ENCODE results near the gene CPED1.
A peak's percentile ranks its signal among the peaks of the same experiment; 100 is the strongest.
"Not testable (repeated sequence)": the region's sequence is repeated elsewhere in the genome, so short reads cannot be mapped to it uniquely, and the experiment has no call there.

CPED1 gene

DNA sequence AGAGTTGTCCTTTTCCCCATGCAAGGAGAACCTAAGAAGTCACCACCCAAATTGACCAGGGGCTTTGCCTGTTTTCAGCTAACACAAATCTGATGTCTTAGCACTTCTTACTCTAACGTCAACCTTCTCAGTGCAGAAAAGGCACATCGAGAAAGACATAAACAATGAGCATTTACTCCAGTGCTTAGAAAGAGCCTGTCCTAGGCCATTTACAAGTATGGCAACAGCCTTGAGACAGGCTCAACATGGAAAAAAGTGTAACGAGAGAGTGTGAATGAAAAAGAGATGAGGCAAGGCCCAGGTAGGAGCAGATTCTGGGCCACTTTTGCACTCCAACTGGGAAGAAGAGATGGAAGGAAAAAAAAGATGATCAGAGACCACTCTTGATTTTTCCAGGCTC is 54.4 kb downstream of the CPED1 start:
- FAIRE-seq = no peak

DNA sequence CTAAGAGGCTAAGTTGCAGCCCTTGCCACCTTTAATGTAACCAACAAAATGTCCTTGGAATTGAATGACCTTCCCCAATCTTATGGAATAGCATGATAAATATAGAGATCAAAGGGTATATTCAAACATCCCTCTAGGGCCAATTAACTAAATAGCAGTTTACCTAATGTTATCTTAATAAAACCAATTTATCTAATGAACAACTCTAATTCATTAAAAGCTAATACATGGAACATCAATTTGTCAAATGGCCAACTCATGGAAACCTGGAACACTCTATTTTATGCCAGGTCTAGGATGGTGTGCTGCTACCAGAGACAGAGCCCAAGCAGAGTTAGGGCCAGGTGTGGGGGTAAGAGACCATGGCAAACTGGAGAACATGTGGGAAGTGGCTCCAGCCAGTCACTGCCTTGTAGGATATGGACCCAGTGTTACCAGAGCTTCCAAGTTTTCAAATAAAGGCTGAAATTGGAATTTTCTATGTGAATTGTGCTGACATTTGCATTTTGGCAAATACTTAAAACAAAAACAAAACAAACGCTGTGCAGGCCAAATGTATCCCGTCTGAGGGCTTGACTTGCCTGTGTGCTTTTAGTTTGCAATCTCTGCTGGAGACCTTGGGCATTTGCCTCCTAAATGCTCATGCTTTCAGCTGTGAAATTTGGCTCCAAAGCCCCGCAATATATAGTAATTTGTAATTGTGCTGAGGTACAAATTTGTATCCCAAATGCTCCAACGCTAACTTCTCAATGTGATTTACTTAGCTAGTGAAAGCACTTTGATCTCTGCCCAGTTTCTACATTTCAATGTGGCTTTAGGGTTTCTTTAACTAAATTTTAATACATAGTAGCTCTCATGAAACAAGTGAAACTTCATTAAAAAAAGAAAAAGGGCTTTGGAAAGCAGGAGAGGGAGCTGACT is 55.1 kb downstream of the CPED1 start:
- no peak for FAIRE-seq

DNA sequence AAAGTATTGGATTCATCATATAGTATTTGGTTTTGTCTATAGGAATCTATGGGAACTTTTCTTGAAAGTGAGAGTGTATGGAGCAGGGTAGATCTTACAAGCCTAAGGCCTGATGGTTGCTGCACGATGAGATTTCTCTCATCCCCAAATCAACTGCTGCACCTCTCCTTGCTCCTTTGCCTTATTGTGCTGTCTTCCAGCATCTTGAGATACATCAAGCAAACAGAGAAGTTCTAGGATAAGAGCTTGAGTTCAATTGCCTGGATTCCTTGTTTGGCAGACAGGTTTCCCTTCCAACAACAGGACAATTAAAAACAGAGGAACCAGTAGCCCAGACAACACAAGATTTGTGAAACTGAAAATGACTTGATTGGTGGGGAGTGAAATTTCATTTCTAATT is 56.6 kb downstream of the CPED1 start:
- no peak for FAIRE-seq

DNA sequence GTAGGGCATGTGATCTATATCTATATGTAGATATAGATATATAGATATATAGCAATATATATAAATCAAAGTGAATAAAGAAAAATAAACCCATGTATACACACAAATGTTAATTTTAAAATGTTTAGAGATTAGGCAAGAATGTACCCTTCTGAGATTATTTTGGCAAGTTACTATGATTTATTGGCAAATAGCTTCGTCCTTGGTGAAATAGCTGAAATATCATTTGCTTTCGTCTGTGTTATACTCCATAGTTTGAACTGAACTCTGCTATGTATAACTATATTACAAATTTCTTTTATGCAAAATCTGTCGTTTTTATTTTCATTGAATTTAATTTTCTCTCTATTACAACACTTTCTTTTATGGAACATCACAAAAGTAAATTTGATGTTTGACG is 57.5 kb downstream of the CPED1 start:
- no peak for FAIRE-seq

DNA sequence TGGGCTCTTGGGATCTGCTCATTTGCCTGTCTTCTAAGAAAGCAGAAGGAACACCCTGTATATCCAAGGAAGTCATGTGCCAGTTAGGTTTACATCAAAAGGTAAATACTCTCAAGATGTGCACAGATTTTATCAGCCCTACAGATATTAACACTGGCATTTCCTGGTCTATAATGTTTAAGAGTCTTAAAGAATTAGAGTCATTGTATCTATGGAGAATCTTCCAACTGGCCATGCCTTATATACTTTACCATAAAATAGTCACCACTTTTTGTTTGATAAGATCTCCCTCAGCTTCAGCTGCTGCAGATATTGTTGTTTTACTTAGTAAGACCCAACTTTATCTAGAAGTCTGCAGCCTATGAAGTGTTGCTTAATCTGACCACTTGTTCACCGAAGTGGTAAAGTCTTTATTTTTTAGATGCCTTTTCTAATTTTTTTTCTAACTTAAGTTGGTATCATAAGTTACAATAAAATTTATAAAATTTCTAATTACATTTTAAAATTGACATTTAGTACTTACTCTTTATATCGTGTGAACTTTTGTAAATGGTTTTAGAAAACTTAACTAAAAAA is 58.5 kb downstream of the CPED1 start:
- peak; percentile 69 for FAIRE-seq

DNA sequence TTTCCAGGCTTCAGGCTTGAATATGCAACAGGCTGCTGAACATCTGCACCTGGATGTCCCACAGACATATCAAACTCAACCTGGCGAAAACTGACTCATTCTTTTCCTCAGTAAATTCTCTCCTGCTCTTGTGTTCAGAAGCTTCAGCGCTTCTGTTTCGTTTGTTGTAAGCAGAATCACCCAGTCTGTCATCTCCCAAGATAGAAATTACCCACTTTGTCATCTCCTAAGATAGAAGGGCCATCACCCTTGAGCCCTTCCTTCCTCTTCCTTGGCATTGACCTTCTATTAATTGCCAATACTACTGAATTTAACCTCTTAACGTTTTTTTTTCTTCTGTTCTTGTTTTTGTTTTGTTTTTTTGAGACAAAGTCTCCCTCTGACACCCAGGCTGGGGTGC is 59.7 kb downstream of the CPED1 start:
- no peak for FAIRE-seq

DNA sequence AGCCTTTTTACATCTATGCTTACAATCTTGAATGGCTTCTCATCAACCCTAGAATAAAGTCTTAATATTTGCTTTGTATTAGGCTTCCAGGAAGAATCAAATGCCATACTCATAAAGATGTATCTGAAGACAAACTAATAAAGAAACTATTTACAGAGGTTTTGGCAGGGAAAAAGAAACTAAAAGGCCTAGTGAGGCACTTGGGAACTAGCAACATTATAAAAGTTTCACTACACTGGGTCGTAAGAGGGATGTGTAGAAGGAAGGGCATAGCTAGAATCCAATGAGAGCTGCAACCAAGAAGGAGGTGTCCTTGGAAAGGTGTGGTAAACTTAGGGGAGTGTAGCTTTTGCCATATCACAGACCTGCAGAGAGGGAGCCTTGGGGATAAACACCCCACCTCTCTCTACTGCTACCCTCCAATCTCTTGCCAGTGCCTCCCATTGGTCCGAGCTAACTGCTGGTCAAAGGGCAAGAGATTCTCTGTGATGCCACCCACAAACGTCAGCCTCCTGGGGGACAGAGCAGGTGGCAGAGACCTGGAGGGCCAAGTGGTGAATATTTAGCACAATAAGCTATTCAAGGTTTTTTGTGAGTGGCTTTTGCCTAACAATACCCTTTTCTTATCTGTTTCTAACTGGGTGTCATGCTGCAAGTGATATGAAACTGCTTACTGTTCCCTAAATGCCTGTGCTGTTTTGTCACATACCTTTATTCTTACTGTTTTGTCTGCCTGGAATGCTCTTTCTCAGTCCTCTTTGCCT is 60.7 kb downstream of the CPED1 start:
- no peak for FAIRE-seq

DNA sequence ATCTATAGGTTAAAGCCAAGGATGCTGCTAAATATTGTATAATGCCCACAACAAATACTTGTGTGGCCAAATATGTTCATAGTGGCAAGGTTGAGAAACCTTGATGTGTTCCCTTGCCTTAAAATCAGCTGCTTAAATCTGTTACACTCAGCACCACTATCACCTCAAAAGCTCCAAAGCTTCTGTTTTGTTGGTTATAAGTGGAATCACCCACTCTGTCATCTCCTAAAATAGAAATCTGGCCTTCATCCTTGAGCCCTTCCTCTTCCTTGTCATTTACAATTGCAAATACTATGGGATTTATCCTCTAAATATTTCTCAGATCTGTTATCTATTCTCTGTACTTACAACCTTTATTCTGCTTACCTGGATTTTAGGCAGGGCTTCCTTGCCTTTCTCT is 61.4 kb downstream of the CPED1 start:
- no peak for FAIRE-seq

DNA sequence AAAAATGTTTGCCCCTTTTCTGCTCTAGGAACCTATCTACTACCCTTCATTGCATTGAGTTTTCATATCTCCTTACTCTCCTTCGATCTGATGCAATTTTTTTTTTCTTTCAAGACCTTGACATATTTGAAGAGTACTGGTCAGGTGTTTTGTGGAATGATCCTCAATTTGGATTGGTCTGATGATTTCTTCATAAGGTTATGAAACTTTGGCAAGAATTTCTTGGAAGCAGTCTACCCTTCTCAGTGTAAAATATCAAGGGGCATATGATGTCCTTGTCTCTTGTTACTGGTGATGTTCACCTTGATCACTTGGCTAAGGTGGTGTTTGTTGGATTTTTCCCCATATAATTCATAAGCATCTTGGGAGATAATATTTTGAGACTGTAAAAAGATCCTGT is 64.7 kb downstream of the CPED1 start:
- FAIRE-seq = no peak

DNA sequence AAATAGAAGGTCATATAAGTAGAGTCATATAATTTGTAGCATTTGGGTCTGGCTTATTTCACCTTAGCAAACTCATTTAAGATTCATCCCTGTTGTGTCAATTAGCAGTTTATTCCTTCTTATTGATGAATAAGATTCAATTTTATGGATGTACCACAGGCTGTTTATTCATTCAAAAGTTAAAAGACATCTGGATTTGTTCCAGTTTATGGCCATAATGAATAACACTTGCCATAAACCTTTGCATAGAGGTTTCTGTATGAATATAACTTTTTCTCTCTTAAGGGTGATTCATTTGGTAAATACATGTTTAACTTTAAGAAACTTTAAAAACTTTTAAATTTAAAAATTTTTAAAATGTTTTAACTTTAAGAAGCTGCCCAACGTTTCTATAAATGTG is 66.4 kb downstream of the CPED1 start:
- FAIRE-seq = no peak

DNA sequence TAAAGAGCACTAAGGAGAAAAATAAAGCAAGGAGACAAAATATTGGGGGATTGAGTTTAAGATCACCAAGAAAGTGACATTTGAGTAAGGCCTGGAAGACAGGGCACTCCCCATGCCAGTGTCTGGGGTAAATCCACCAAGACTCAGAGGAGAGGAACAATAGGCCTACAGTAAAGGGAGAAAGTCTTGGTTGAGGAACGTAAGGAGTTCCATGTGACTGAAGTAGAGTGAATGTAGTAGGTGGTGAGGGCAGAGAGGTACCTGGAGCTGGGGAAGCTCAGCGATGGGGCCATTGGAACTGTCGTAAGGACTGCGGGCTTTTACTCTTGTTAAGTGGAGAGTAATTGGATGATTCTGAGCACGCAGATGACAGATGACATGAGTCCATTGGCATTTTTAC is 69.4 kb downstream of the CPED1 start:
- FAIRE-seq = no peak

DNA sequence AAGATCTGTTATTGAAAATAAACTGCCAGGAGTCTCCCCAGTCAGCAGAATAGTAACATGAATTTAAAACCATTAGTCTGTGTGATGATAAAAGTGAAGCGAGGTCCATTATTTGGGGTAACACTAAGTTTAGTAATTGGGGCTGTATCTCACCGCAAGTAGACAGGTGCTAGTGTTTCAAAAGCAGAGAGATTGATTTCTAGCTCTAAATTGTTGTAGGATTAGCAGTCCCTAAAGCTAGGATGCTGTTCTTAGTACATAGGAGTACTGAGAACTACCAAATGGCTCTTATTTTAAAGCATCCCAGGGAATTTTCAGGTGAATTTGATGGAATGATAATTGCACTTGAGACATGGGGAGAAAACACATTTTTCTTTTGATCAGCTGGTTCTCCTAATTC is 70.5 kb downstream of the CPED1 start:
- FAIRE-seq = no peak

DNA sequence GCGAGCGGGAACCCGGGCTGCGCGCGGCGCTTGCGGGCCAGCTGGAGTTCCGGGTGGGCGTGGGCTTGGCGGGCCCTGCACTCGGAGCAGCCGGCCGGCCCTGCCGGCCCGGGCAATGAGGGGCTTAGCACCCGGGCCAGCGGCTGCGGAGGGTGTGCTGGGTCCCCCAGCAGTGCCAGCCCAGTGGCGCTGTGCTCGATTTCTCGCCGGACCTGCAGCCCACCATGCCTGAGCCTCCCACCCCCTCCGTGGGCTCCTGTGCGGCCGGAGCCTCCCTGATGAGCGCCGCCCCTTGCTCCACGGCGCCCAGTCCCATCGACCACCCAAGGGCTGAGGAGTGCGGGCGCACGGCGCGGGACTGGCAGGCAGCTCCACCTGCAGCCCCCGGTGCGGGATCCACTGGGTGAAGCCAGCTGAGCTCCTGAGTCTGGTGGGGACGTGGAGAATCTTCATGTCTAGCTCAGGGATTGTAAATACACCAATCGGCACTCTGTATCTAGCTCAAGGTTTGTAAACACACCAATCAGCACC is 71.5 kb downstream of the CPED1 start:
- not testable (repeated sequence) for FAIRE-seq

DNA sequence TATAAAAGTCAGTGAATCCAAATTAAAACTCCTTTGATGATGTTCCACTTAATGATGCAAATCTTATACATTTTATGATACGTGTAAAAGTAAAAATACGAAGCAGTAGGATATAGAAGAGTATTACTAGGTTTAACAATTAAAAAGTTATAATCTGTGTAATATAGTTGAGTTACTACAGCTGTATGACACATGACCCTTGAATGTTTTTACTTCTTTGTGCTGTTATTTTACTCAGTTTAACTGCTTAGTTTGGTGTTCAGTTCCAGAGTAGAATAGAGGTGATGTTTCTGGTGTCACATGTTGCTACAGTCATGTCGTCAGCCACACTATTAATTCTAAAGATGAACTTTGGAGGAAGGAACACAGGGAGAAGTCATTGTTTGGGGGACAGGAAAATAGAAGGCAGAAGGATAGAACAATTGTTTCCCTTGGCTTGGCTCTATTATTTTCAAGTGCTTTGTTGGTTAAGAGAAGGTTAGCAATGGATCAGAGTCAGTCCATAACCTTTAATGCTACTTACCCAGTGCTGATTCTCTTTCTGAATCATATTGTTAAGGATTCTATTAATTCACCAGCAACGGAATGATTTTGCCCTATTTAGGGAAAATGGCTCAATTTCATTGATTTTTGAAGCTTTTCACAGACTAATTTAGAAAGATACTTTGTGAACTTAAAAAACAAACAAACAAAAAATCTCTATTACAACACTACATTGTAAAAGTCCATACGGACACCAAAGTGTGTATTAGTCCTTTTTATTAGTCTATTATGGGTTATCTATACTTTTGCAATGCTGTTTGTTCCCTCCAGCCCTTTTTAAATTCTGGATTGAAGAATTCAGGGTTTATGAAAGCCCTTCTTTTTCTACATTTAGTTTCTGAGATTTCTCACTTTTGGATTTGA is 73.4 kb downstream of the CPED1 start:
- peak; percentile 48 for FAIRE-seq

DNA sequence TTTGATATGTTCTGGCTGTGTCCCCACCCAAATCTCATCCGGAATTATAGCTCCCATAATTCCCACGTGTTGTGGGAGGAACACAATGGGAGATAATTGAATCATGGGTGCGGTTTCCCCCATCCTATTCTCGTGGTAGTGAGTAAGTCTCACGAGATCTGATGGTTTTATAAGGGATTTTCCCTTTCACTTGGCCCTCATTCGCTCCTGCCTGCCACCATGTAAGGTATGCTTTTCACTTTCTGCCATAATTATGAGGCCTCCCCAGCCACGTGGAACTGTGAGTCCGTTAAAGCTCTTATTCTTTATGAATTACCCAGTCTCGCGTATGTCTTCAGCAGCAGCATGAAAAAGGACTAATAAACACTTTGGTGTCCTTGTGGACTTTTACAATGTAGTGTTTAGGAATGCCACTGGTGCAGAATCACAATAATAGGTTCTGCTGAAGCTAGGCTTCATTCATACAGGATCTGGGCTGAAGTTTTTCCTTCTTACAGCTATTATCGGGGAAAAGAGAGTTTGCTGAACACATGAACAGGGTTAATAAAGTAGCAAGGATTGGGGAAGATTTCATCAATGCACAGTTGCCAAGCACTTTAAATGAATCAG is 74.3 kb downstream of the CPED1 start:
- FAIRE-seq = no peak

DNA sequence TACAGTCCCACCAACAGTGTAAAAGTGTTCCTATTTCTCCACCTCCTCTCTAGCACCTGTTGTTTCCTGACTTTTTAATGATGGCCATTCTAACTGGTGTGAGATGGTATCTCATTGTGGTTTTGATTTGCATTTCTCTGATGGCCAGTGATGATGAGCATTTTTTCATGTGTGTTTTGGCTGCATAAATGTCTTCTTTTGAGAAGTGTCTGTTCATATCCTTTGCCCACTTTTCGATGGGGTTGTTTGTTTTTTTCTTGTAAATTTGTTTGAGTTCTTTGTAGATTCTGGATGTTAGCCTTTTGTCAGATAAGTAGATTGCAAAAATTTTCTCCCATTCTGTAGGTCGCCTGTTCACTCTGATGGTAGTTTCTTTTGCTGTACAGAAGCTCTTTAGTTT is 79.2 kb downstream of the CPED1 start:
- not testable (repeated sequence) for FAIRE-seq

DNA sequence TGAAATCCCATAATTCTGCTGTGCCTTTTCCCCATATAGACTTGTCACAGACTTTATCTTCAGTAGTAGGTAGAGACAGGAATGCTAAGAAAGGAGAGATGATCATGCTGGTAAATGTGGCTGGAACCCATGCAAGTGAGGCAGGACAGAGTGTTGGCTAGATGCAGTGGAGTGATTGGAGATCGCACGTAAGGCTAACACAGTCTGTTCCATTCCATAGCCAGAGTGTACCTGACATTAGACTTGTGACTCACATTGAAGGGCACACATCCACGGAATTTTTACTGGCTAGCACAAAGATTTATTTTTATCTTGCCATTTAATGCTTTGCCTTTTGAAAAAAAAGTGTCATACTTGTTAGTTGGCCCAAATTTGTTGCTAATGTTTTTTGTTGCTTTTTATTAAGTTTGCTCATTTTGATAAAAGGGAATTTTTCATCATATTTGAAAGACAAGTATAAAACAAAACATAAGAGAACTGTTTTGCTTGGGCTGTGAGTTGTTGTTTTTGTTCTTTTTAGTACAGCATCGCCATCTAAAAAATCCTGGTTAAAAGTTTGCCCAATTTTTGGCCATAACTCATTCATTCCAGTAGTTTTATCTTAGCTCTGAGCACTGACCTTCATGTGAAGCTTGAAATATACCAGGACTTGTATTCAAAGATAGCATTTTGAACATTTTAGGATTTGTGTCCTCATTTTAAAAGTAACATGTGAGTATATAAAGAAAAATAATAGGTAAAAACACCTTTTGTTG is 81.0 kb downstream of the CPED1 start:
- FAIRE-seq = no peak

DNA sequence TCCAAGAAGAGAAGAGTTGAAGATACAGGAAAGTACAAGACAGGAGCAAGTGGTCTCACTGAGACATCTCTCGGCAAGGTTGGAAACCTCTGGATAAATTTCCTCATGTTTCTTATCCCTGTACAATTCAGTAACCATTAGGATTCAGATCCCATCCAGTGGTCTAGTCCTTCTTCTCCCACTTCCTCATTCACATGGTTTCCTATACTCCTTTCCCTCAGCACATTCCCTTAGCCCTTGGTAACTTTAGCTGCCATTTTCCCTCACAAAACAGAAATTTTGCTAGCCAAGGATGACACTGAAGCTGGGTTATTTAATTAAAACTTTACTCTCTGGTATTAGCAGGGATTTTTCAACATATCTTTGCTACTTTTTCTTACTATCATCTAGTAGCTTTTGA is 82.6 kb downstream of the CPED1 start:
- no peak for FAIRE-seq

DNA sequence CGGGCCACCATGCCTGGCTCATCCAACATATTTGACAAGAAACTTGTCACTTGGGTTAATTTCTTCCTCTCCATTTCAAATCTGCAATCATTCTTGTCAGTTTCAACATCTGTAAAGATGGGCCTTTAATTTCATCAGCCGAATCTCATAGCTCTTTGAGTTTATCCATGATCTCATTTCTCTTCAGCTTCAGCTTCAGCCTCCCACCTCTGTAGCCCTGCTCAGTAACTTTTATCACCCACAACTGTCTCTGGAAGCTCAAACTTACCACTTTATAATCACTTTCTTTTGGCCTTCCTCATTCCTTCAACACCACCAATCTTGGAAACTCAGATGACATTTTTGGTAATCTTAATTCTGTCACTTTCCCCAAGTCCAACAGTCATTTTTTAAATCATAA is 83.2 kb downstream of the CPED1 start:
- no peak for FAIRE-seq

DNA sequence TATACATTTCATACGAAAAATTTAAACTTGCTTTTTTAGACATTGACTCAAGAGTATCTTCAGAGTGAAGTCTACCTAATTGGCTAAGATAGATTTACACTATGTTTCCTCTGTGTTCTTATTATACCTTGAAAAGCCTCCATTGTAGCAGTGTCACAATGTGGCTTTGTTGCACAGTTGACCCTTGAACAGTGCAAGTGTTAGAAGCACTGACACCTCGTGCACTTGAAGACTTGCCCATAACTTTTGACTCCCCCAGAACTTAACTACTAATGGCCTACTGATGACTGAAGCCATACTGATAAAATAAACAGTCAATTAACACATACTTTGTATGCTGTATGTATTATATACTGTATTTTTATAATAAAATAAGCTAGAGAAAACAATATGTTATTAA is 84.3 kb downstream of the CPED1 start:
- no peak for FAIRE-seq

DNA sequence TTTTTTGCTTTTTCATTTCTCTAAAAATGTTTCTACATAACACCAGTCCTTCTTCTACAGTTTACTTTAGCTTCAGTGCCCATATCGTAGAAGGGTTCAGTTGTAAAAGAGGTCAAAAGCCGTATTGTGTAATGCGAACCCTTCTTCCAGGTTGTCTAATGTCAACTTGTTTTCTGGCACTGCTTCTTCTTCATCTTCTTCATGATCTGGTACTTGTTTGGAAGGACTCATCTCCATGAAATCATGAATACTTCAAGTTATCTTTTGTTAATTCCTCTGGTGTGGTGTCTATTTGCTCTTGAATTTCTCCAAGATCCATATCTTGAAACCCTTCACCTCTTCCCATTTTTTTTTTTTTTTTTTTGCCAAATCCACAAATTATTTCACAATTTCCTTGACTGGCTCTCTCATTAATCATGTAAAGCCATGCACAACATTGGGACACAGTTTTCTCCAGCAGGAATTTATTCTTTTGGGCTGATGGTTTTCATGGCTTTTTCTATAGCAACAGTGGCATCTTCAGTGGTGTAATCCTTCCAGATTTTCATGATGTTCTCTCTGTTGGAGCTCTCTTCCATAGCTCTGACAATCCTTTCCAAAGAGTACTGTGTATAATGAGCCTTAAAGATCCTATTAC is 85.1 kb downstream of the CPED1 start:
- no peak for FAIRE-seq
